Kidney tubule cell (primary cell): ENCODE data around the gene GPC6.

Experiments used
- DNase-seq: peaks from one replicate; pipeline ENCODE4 v3.0.0-alpha.2; 2018; ENCODE audit warnings: low spot score

GPC6 gene

DNA sequence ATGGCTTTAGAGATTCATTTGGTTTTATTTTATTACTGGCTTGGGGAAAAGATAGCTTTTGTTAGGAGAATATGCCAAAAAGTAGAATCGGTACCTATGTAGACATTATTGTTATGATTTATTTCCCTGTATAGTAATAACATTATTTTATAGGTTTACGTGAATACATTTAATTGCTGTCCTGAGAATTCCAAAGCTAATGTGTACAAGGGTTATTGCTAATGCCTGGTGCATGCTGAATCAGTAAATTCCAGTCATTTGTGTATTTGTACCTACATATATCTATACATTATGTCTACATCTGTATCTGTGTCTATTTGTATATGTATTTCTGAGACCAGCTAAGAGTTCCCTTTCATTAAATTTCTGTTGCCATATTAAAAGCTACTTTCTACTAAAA is 550.9 kb downstream of the GPC6 start:
- no peak for DNase-seq

DNA sequence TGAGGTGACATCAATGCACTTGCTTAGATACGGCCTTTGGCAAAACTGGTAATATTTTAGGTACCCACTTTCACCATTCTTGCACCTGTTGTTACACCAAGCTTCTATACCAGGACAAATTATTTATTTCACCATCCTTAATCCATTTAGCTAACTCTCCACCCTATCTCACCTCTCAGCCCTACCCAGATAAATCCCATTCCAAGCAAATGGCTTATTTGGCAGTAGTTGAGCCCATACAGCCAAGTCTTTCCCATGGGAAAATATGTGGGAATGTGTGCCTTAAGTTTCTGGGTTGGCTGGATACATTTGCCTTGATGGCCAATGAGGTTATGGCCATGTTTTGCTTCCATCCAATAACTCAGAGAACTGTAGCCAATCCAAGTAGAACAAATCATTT is 551.9 kb downstream of the GPC6 start:
- no peak for DNase-seq

- no peak for DNase-seq
Observed at GRCh38 chr13:93784191-93784590, 557.6 kb downstream of the GPC6 start.

DNA sequence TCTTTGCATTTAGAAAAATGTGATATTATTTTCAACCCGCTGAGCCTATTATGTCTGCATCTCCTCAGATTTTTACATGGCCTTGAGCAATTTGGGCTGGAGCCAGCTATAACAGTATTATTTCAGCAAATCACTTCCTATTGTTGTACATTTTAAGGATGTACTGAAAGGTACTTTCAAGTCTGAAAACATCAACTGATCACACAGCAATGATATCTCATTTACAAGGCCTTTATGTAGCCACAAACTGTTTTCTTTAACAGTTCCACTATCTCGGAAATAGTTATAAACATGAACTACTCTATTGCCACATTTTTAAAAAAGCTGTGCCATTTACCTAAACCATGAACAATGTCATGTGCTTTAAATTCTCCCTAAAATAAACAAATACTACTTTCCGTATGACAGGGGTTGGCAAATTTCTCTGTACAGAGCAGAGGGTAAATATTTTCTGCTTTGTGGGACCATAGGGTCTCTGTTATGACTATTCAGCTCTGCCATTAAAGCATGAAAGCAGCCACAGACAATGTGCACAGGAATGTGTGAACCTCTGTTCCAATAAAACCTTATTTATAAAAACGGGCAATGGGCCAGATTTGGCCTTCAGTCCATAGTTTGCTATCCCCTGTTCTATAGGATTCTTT is 560.4 kb downstream of the GPC6 start:
- no peak for DNase-seq

DNA sequence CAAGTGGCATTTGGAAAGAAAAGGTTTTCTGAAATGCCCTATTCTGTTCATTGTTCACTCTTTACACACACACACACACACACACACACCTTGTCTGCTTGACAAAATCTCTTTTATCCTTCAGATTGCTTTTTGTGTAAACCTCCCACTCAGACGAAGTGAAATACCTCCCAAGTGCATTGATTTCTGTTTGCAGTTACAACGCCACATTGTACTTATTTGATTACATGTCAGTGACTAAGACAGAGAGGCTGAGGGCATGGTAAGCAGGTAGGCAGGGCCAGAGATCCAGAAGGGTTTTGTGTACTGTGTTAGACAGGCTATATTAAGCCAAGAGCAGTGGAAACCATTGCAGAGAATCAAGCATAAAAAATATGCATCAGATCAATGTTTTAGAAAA is 561.8 kb downstream of the GPC6 start:
- DNase-seq, result no peak

DNA sequence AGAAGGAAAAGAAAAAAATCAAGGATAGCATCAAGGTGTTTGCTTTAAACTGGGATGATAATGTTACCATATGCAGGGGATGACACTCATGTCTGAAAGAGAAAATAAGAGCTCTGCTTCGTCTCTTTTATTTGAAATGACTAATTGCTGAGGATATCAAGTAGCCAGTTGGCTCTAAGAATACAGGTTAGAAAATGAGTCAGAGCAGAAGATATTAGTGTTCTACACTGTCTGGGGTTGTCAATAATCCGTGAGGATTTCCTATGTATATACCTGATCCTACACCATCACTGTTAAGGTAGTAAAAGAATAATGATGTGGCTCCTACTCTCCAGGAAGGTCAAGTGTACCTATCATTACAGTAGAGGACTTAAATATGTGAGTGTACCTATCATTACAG is 562.5 kb downstream of the GPC6 start:
- DNase-seq, result peak; percentile 14

DNA sequence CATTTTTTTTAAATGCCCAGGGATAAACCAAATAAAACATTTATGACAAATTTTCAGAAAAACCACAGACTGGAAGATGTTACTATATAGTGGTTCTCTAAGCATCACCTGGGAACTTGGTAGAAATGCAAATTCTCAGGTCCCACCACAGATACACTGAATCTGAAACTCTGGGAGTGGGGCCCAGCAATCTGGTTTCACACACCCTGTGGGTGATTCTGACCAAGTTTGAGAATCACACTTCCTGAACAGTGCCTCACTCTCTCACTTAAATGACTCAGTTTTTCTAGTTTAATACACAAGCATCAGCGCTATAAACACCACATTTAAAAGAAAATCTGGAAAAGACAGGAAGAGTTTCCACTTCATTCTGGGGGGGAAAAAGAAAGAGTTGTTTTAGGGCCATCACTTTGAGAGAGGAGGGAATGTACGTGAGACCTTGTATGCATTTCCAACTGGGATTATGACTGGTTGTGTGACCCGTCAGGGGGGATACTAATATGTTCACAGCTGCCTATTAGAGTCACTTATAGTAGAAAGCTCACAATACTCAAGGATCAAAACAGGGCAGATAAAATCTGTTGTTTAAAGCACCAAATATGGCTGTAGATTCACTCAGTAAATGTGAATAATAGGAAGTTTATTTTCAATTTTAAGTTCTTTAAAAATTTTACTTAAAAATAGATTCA is 567.7 kb downstream of the GPC6 start:
- no peak for DNase-seq

DNA sequence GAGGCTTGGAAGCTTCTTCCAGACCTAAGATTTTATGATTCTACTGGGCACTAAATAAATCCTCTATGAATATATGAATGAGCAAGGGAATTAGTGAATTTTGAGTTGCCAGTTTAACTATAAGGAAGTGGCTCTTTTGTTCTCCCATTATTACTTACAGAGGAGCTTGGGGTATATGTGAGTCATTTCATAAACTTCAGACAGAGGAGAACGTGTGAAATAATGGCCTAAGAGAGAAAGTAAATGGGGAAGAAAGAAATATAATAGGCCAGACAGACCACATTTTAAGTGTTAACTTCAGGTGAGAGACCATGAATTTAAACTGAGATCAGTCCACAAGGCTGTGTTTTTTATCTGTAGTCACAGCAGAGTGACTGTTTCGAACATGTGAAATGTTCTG is 570.9 kb downstream of the GPC6 start:
- no peak for DNase-seq

DNA sequence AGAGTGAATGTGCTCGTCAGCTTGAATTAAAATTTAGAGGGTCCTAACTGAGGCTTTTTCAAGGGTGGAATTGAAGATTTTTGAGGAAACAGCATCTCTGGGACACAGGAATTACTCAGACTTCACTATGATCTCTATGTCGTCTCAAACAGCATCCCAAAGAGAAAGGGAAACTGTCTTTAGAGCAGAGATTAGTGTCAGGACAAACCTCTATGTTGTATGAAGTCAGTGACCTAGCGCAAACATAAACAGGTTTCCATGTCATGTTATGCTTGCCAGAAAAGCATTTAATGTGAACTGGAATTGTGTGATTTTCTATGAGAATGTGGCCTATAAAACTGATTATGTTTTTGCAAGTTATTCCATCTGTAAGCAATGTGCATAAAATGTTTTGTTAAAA is 573.7 kb downstream of the GPC6 start:
- DNase-seq, result no peak

GRCh38 chr13:93805736-93806135 is 579.1 kb downstream of the GPC6 start:
- DNase-seq, result no peak

DNA sequence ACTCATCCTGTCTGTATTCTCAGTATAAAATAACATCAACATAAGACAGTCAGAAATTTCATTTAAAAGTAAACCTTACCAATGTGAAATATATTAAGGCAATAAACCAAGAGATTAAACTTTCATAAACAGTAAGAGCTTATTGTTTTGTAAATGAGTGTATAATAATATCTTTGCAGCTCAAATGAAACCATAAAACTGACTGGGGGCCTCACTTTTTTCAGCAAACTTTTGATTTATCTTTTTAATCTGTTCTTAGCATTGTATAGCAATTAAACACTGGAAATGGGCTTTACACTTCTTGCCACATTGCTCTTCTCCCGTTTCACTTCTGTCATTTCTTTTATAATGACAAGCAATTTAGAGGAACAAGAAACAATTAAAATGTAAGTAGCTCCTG is 580.3 kb downstream of the GPC6 start:
- DNase-seq, result no peak

DNA sequence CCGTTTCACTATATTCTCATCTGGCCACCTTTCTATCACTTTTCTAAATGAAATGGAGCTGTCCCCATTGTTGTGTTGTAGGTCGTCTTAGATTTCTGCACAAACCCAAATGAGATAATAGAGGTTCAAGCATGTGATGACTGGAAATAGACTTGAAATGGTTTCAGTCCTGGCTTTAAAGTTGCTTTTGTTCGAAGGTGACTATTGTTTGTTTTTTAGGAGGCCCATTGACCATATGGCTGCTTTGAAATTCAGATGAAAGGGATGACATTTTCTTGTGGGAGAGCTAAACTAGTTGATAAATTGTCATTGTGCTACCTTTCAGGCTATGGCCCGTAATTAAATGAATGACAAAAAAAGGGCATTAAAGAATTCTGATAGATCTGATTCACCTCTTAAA is 583.7 kb downstream of the GPC6 start:
- DNase-seq, result no peak

DNA sequence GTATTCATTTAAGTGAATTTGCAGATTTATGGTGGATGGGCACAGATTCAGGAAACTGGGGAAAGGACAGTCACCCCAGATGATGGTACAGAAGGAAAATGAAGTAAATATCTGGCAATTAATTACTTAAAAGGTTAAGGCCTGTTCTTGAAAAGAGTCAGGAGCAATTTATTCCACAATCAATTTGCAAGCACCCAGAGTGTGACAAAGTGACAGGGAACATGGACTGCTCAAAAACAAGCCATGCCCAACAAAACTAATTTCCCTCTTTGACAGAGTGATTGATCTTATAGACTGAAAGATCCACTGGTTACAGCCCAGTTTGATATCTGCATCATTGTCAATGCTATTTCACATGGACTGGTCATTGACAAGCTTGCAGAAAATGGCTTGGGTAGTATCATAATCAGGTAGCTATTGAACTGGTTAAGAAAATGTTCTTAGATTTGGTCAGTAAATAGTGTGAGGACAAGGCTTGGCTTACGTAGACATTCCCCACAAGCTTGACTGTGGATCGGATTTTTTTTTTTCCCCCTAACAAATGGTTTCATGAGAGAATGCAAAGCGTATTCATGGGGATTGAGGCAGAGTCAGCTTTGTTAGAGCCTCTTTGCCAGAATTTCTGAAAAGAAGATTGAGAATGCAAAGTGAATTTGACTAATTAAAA is 584.6 kb downstream of the GPC6 start:
- no peak for DNase-seq

- DNase-seq, result no peak
Observed at GRCh38 chr13:93811738-93812112, 585.1 kb downstream of the GPC6 start.

- no peak for DNase-seq
Observed at GRCh38 chr13:93814658-93815057, 588.1 kb downstream of the GPC6 start.

DNA sequence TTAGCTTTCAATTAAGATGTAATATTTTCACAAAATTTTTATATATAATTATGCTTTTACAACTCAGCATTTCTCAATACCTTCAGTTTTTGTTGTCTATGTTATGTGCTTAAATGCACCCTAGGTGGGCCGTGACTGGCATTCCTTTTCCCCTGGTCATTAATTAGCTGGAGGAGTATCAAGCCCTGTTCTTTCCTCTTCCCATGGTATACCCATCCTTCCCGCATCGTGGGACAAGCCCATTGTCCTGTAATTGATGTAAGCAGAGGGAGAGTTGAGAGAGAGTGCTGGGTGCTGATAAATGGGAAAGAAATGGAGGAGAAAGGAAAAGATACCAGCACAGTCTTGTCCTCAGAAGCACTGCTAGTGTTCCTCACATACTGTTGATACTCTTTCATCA is 591.7 kb downstream of the GPC6 start:
- DNase-seq, result no peak

- DNase-seq, result no peak
Observed at GRCh38 chr13:93819331-93819890, 592.8 kb downstream of the GPC6 start.

GRCh38 chr13:93824286-93824685 is 597.7 kb downstream of the GPC6 start:
- no peak for DNase-seq

DNA sequence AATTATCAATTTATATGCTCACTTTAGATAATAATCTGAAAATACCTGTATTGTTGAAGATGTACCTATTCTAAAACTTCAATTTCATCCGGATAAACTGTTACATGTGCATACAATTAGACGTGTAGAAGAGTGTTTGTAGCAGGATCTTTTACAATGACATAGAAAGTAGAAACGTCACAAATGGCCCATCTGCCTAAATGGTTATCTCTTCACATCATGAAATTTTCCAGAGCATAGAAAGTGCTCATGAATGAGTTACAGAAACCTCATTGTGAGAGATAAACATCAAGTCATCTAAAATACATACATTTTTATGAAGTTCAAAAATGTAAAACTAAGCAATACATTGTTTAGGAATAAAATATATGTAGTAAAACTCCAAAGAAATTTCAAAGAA is 607.4 kb downstream of the GPC6 start:
- no peak for DNase-seq

DNA sequence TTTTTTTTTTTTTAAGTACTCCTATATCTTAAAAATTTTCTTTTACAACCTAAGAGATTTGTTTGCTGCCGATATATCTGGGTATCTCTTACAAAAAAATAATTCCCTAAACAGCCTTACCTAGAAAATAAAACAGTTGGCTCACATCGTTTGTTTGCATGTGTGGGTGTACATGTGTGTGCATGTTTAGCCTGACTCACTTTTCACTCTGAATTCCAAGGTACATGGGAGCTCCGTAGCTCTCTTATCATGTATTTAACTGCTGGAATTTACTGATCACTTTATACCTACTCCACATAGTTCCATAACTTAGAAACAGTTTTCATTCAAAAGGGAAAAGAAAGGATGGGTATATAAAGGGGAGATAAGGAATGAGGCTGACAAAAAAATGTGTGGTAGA is 616.5 kb downstream of the GPC6 start:
- no peak for DNase-seq

DNA sequence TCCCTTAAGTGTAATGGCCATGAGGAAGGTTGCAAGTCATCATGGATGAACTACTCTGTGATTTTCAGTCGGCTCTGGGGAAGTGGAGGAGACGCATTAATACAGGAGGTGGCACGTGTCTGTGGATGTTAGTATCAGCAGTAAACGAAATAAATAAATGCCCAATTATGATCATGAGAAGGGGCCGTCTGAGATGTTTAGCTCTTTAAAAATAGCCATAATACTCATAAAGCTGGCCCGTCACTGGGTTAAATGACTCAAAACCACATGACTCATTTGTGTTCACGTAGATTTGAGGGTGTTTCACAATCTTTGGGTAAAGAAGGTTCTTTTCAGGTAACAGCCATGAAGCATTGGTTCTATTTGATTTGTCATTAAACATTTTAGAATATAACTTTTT is 620.6 kb downstream of the GPC6 start:
- peak; percentile 48 for DNase-seq

DNA sequence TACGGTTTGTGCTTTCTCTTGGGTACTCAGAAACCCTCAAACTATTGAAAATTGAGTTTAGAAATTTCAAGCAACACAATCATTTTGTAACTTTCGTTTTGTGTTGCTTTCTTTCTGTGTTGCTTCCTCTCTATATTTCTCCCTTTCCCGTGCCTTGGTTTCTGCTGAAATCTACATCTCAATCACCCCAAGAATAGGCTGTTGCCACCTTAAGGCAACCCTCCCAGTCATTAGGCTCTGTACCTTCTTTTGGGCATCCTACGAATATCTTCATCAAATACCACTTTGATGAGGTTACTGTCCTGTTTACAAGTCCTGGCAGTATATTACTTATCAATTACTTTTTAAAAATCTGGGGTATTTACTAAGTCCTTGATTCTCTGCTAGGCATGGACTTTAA is 621.6 kb downstream of the GPC6 start:
- no peak for DNase-seq

- no peak for DNase-seq
Observed at GRCh38 chr13:93851236-93851635, 624.6 kb downstream of the GPC6 start.
